ENCODE data around the gene PLEKHA8. TPM values are rescaled to one million over a fixed set of nuclear protein-coding genes. Genes with fewer than 3 reads are reported as not detected.

The PLEKHA8 gene
- total and polyA plus RNA-seq, 10 of the 15 experiments (the other 5 are each of a cell fraction or from before 2014, with no cell fraction given): 1.1 to 13.2 (median 5.7) TPM

GRCh38 chr7:30178748-30179436, 150.7 kb downstream of the PLEKHA8 start (continued):
- TF ChIP-seq ZBTB4 (CRISPR knock-in tag; IDR thresholded peaks at IDR 0.05) (no peak), PRDM15 (CRISPR knock-in tag; IDR thresholded peaks at IDR 0.05) (no peak), TCF7 (IDR thresholded peaks at IDR 0.05; ENCODE audit: borderline replicate concordance) (no peak), MTA2 (IDR thresholded peaks at IDR 0.05; ENCODE audit: low read depth) (peak; percentile 37; the same call in 1 of the 2 replicates), TCF3 (IDR thresholded peaks at IDR 0.05; ENCODE audit: borderline replicate concordance, insufficient read depth, low read depth, low read length) (no peak), BRCA1 (IDR thresholded peaks at IDR 0.05; ENCODE audit: low read depth, low read length) (no peak), BCL3 (IDR thresholded peaks at IDR 0.05; ENCODE audit: borderline replicate concordance, insufficient read depth, low read depth, low read length, poor library complexity, severe bottlenecking) (no peak), SPI1 (IDR thresholded peaks at IDR 0.05; ENCODE audit: borderline replicate concordance, insufficient read depth, low read depth, low read length) (no peak), EZH2 (IDR thresholded peaks at IDR 0.05; ENCODE audit: borderline replicate concordance, control insufficient read depth, low read depth, low read length) (no peak), RAD21 (IDR thresholded peaks at IDR 0.05; ENCODE audit: insufficient read depth, low read depth, low read length) (no peak), ZZZ3 (IDR thresholded peaks at IDR 0.05; ENCODE audit: control insufficient read depth, insufficient read length, low read depth) (no peak), POLR2A (IDR thresholded peaks at IDR 0.05; ENCODE audit: low read depth, low read length) (no peak), BHLHE40 (IDR thresholded peaks at IDR 0.05; ENCODE audit: borderline replicate concordance in 1 of 2, low read depth in 2 of 2, low read length in 1 of 2) (no peak; a peak in 1 of 4 replicates), ASH2L (IDR thresholded peaks at IDR 0.05; ENCODE audit: borderline replicate concordance, low read depth) (0 out of 2 replicates have a peak, but pooled peaks have one; percentile 62), ZSCAN29 (IDR thresholded peaks at IDR 0.05) (no peak), ZNF592 (IDR thresholded peaks at IDR 0.05) (peak; percentile 90)
